ENCODE measurements around the gene CBFA2T2.

DNA sequence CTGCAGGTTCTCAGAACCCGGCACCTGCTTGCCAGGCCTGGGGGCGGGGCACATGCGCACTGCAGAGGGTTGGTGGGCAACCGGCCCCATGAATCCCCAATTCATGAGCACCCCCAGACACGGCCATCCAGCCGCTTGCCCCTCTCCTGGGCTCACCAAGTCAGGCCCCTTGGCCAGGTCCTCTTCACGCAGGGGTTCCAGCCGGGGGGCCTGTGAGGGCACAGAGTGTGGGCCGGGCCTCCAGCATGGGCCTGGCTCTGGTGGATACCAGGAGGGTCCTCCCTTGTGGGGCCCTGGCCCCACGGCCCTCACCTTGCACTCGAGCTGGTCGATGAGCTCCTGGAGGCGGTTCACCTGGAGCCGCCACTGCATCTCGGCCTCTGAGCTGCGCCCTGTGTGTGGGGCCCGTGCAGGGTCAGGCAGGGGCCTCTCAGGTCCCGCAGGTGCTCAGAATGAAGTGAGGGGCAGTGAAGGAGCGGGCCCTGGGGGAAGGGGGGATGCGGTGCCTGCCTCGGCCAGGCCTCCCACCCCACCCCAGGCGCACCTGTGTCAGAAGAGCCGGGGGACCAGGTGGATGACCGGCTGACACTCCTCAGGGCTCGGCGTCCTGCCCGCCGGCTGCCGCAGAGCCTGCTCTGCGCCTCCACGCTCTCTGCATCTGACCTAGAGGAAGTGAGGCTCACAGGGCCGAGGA is 169.6 kb downstream of the CBFA2T2 start:
- TF ChIP-seq GATA2 (IDR thresholded peaks at IDR 0.05; ENCODE audit: low read depth, low read length) = no peak
- no peak for TF ChIP-seq GATA3 (IDR thresholded peaks at IDR 0.05; ENCODE audit: low read depth, low read length)
